Brain microvascular endothelial cell (primary cell): ENCODE measurements around the gene GREM2.

Experiments used
- DNase-seq: peaks from one replicate; pipeline ENCODE4 v3.0.0-alpha.2; 2020
- H3K27ac ChIP-seq: fragments of 250-450 bp; sonication (Bioruptor Pico); 2 replicates; pipeline ENCODE4 v1.5.1; 2020; ENCODE audit warnings: mild to moderate bottlenecking, moderate library complexity
- H3K27me3 ChIP-seq: fragments of 250-450 bp; sonication (Bioruptor Pico); replicated peaks from 2 replicates; pipeline ENCODE4 v1.5.1; 2020; ENCODE audit warnings: mild to moderate bottlenecking
- H3K36me3 ChIP-seq: fragments of 250-450 bp; sonication (Bioruptor Pico); replicated peaks from 2 replicates; pipeline ENCODE4 v1.5.1; 2020; ENCODE audit warnings: mild to moderate bottlenecking
- H3K4me3 ChIP-seq: 2 replicates; pipeline ENCODE4 v1.5.1; 2011; ENCODE audit warnings: low read depth, mild to moderate bottlenecking, control low read depth, low read length, moderate library complexity
- CTCF ChIP-seq: IDR thresholded peaks from 2 replicates; pipeline ENCODE4 v1.5.1; 2011; ENCODE audit warnings: low read depth, mild to moderate bottlenecking, moderate library complexity, low read length, control low read depth, inconsistent platforms; ENCODE audit errors: missing control alignments
- in situ Hi-C: cut with HindIII; loops from 2 replicates; pipeline ENCODE4 v1.10.0; 2017; ENCODE audit warnings: low sequenced_read_pairs, low pct_ligation_motif_present

Gene GREM2

GRCh38 chr1:240527086-240527485, 84.9 kb downstream of the GREM2 start:
- Histone ChIP-seq H3K4me3 (no peak overlapping the region), H3K36me3 (no peaks in the 10 kb centered on the region), H3K27me3 (no peaks in the 10 kb centered on the region), H3K27ac (no peak overlapping the region)
- TF ChIP-seq CTCF = no peak
- in situ Hi-C loops = no loop called here
- no peak for DNase-seq

GRCh38 chr1:240526312-240526711, 85.6 kb downstream of the GREM2 start:
- DNase-seq = no peak
- TF ChIP-seq CTCF = no peak
- Histone ChIP-seq H3K36me3 (no peaks in the 10 kb centered on the region), H3K27ac (no peak overlapping the region), H3K27me3 (no peaks in the 10 kb centered on the region), H3K4me3 (no peak overlapping the region)
- in situ Hi-C loops = no loop called here

- DNase-seq = no peak
- Histone ChIP-seq H3K27me3 (no peaks in the 10 kb centered on the region), H3K4me3 (no peak overlapping the region), H3K27ac (no peak overlapping the region), H3K36me3 (no peaks in the 10 kb centered on the region)
- in situ Hi-C loops = no loop called here
- no peak for TF ChIP-seq CTCF
Observed at GRCh38 chr1:240524356-240525069, 87.4 kb downstream of the GREM2 start.

GRCh38 chr1:240522122-240522822, 89.7 kb downstream of the GREM2 start:
- no peak for TF ChIP-seq CTCF

GRCh38 chr1:240517891-240518290, 94.1 kb downstream of the GREM2 start:
- no peak for DNase-seq
- no peak for TF ChIP-seq CTCF
- in situ Hi-C loops = no loop called here
- H3K4me3 ChIP-seq = no peak overlapping the region
- H3K36me3 ChIP-seq = no peaks in the 10 kb centered on the region
- no peaks in the 10 kb centered on the region for H3K27me3 ChIP-seq
- H3K27ac ChIP-seq = no peak overlapping the region

More at GRCh38 chr1:240522122-240522822, 89.7 kb downstream of the GREM2 start:
- H3K36me3 ChIP-seq = no peaks in the 10 kb centered on the region
- no peak overlapping the region for H3K4me3 ChIP-seq
- no peak for DNase-seq
- in situ Hi-C loops = no loop called here
- H3K27ac ChIP-seq = no peak overlapping the region
- no peaks in the 10 kb centered on the region for H3K27me3 ChIP-seq
